ENCODE measurements around the gene FRY. TPM values are rescaled to one million over a fixed set of nuclear protein-coding genes. Genes with fewer than 3 reads are reported as not detected.

The FRY gene
- total RNA-seq, 1 experiment from 2014 or later: 4.7 TPM

GRCh38 chr13:32261567-32261966 is 230.0 kb downstream of the FRY start:
- Histone ChIP-seq H3K4me3 (no peak overlapping the region), H3K27ac (no peak overlapping the region), H4K20me1 (ENCODE audit: insufficient read depth) (no peaks in the 10 kb centered on the region), H3K27me3 (ENCODE audit: insufficient read depth, low read depth) (no peaks in the 10 kb centered on the region), H3F3A (ENCODE audit: insufficient read depth, low read depth) (no peaks in the 10 kb centered on the region), H2AFZ (no peak overlapping the region), H3K4me2 (no peak overlapping the region), H3K79me2 (ENCODE audit: low read depth) (no peaks in the 10 kb centered on the region), H3K9me3 (ENCODE audit: insufficient read depth, low read depth) (no peaks in the 10 kb centered on the region), H3K36me3 (ENCODE audit: low read depth) (no peaks in the 10 kb centered on the region), H3K4me1 (replicated peaks; ENCODE audit: insufficient read depth) (no peaks in the 10 kb centered on the region), H3K9me2 (ENCODE audit: insufficient read depth) (no peaks in the 10 kb centered on the region)
- ChIA-PET CTCF (no interaction called here), POLR2A (ENCODE audit: unreplicated experiment) (no interaction called here)
- no peak for DNase-seq
- no TSS peak for BruUV-seq (replicated peaks)
- no peak for TF ChIP-seq CTCF (conservative IDR thresholded peaks at IDR 0.05)
- no peak for TF ChIP-seq EZH2 (IDR thresholded peaks at IDR 0.05; ENCODE audit: low read depth)
- intact Hi-C loops (cut with micrococcal nuclease; ENCODE audit: unreplicated experiment): no loop called here

GRCh38 chr13:32262165-32262564 is 230.6 kb downstream of the FRY start:
- TF ChIP-seq EZH2 (IDR thresholded peaks at IDR 0.05; ENCODE audit: low read depth) (no peak), CTCF (conservative IDR thresholded peaks at IDR 0.05) (no peak)
- H3F3A ChIP-seq (ENCODE audit: insufficient read depth, low read depth): no peaks in the 10 kb centered on the region
- no peaks in the 10 kb centered on the region for H3K36me3 ChIP-seq (ENCODE audit: low read depth)
- H3K79me2 ChIP-seq (ENCODE audit: low read depth): no peaks in the 10 kb centered on the region
- ChIA-PET POLR2A (ENCODE audit: unreplicated experiment) (no interaction called here), CTCF (no interaction called here)
- no peaks in the 10 kb centered on the region for H3K9me2 ChIP-seq (ENCODE audit: insufficient read depth)
- H3K27me3 ChIP-seq (ENCODE audit: insufficient read depth, low read depth): no peaks in the 10 kb centered on the region
- no TSS peak for BruUV-seq (replicated peaks)
- no peak for DNase-seq
- no peak overlapping the region for H3K4me2 ChIP-seq
- H3K9me3 ChIP-seq (ENCODE audit: insufficient read depth, low read depth): no peaks in the 10 kb centered on the region
- no peak overlapping the region for H2AFZ ChIP-seq
- H3K4me1 ChIP-seq (replicated peaks; ENCODE audit: insufficient read depth): no peaks in the 10 kb centered on the region
- no peak overlapping the region for H3K27ac ChIP-seq
- intact Hi-C loops (cut with micrococcal nuclease; ENCODE audit: unreplicated experiment): no loop called here
- no peaks in the 10 kb centered on the region for H4K20me1 ChIP-seq (ENCODE audit: insufficient read depth)
- no peak overlapping the region for H3K4me3 ChIP-seq

GRCh38 chr13:32262619-32263018 is 231.0 kb downstream of the FRY start:
- H3K4me3 ChIP-seq: no peak overlapping the region
- DNase-seq: no peak
- TF ChIP-seq EZH2 (IDR thresholded peaks at IDR 0.05; ENCODE audit: low read depth) (no peak), CTCF (conservative IDR thresholded peaks at IDR 0.05) (no peak)
- no peaks in the 10 kb centered on the region for H3K9me2 ChIP-seq (ENCODE audit: insufficient read depth)
- no peaks in the 10 kb centered on the region for H3K4me1 ChIP-seq (replicated peaks; ENCODE audit: insufficient read depth)
- no peak overlapping the region for H2AFZ ChIP-seq
- ChIA-PET POLR2A (ENCODE audit: unreplicated experiment) (no interaction called here), CTCF (no interaction called here)
- intact Hi-C loops (cut with micrococcal nuclease; ENCODE audit: unreplicated experiment): no loop called here
- no peaks in the 10 kb centered on the region for H4K20me1 ChIP-seq (ENCODE audit: insufficient read depth)
- no peaks in the 10 kb centered on the region for H3K36me3 ChIP-seq (ENCODE audit: low read depth)
- no peaks in the 10 kb centered on the region for H3F3A ChIP-seq (ENCODE audit: insufficient read depth, low read depth)
- no peaks in the 10 kb centered on the region for H3K79me2 ChIP-seq (ENCODE audit: low read depth)
- no peaks in the 10 kb centered on the region for H3K27me3 ChIP-seq (ENCODE audit: insufficient read depth, low read depth)
- H3K9me3 ChIP-seq (ENCODE audit: insufficient read depth, low read depth): no peaks in the 10 kb centered on the region
- no peak overlapping the region for H3K27ac ChIP-seq
- BruUV-seq (replicated peaks): no TSS peak
- H3K4me2 ChIP-seq: no peak overlapping the region

Data from PC-9 (cell line).